RWPE2 (cell line): Measurements from ENCODE around the gene CNPY2.
A peak's percentile ranks its signal among the peaks of the same experiment; 100 is the strongest.

Experiments
- ATAC-seq: fragments of 200-7000 bp; cut with Tn5 transposase; 3 replicates; pipeline ENCODE4 v1.9.1; 2021; ENCODE audit warnings: low read depth
- DNase-seq: peaks from one replicate; pipeline ENCODE4 v3.0.0-alpha.2; 2020; ENCODE audit warnings: low spot score
- H3K27ac ChIP-seq: fragments of 450-650 bp; 2 replicates; pipeline ENCODE4 v1.5.1; 2017; ENCODE audit warnings: mild to moderate bottlenecking; ENCODE audit not compliant: poor library complexity, severe bottlenecking
- H3K27me3 ChIP-seq: fragments of 250-450 bp; sonication (Bioruptor Pico); 2 replicates; pipeline ENCODE4 v1.5.1; 2021; ENCODE audit warnings: mild to moderate bottlenecking, moderate library complexity; ENCODE audit not compliant: insufficient read depth, poor library complexity, severe bottlenecking
- H3K36me3 ChIP-seq: fragments of 250-450 bp; sonication (Bioruptor Pico); 2 replicates; pipeline ENCODE4 v1.5.1; 2020; ENCODE audit warnings: low read depth, mild to moderate bottlenecking, moderate library complexity
- H3K4me1 ChIP-seq: fragments of 250-450 bp; sonication (Bioruptor Pico); 2 replicates; pipeline ENCODE4 v1.5.1; 2021; ENCODE audit warnings: mild to moderate bottlenecking, moderate library complexity; ENCODE audit not compliant: insufficient read depth, poor library complexity, severe bottlenecking
- H3K4me3 ChIP-seq: fragments of 250-450 bp; sonication (Bioruptor Pico); 2 replicates; pipeline ENCODE4 v1.5.1; 2021; ENCODE audit warnings: mild to moderate bottlenecking, moderate library complexity; ENCODE audit not compliant: severe bottlenecking
- H3K9me3 ChIP-seq: fragments of 250-450 bp; sonication (Bioruptor Pico); 2 replicates; pipeline ENCODE4 v1.5.1; 2021; ENCODE audit warnings: mild to moderate bottlenecking, moderate library complexity; ENCODE audit not compliant: severe bottlenecking
- CTCF ChIP-seq: fragments of 450-650 bp; IDR thresholded peaks from one replicate; pipeline ENCODE4 v1.5.1; 2017; ENCODE audit warnings: mild to moderate bottlenecking, moderate library complexity; ENCODE audit not compliant: poor library complexity, severe bottlenecking

The CNPY2 gene

GRCh38 chr12:56333197-56333678, 17.4 kb upstream of the CNPY2 start:
- H3K4me1 ChIP-seq, result peaks cover 4% of the 10 kb centered on the region
- no peaks in the 10 kb centered on the region for H3K27me3 ChIP-seq
- peak overlapping the region; percentile 47 for H3K4me3 ChIP-seq
- DNase-seq (no peak), ATAC-seq (peak; percentile 18)
- no peaks in the 10 kb centered on the region for H3K9me3 ChIP-seq
- H3K36me3 ChIP-seq, result peaks cover 4% of the 10 kb centered on the region
- H3K27ac ChIP-seq, result peak overlapping the region; percentile 79
- TF ChIP-seq CTCF, result no peak

DNA sequence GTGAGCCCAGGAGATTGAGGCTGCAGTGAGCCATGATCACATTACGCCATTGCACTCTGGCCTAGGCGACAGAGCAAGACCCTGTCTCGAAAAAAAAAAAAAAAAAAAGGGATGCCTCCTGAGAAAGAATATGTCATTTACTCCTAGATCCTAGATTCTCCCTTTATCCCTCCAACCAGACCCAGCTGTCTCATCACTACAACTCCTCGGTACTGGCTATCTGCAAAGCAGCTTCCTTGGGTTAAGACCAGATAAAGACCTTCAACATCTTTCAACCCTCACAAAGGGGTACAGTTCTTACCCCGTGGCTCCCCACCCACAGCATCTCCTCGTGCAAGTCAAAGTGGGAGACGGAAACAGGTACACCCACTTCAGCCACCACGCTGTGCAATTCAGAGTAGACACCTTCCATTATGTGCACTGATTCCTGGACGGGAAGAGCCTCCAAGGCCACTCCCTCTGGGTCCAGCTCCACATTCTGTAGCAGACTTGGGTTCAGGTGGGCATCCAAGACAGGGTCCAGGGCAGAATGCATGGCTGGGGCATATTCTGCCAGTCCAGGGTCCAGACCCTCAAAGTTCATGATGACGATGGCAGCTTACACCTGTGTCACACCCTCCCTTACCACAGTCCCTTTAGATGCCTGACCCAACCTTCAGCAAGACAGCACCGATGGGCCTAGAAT, 16.9 kb upstream of the CNPY2 start:
- DNase-seq, result no peak
- Histone ChIP-seq H3K4me3 (peak overlapping the region; percentile 47), H3K4me1 (no peaks in the 10 kb centered on the region), H3K27ac (peak overlapping the region; percentile 79), H3K36me3 (peaks cover 4% of the 10 kb centered on the region), H3K27me3 (no peaks in the 10 kb centered on the region), H3K9me3 (no peaks in the 10 kb centered on the region)
- TF ChIP-seq CTCF, result no peak
- no peak for ATAC-seq

GRCh38 chr12:56330936-56331490, 15.2 kb upstream of the CNPY2 start:
- H3K27me3 ChIP-seq, result no peaks in the 10 kb centered on the region
- no peak for DNase-seq
- ATAC-seq, result no peak

DNA sequence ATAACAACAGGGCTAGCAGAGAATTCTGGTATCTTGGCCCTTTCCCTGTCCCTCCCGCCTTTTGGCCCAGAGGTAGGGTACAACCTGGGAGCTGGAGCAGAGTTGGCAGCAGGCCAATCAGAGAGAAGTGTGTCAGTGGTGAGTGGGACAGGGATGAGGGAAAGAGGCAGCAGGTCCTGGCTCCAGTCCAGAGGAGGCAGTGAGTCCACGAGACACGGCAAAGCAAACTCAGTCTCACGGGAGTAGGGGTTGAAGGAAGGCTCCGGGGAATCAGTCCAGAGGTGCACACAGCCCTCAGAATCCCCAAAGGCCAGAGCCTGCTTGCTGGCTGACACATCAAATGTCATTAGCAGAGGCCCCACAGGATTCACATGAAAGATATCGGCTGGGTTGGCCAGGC, 10.7 kb upstream of the CNPY2 start:
- DNase-seq, result no peak
- Histone ChIP-seq H3K4me3 (no peak overlapping the region), H3K27me3 (no peaks in the 10 kb centered on the region), H3K9me3 (no peaks in the 10 kb centered on the region), H3K4me1 (no peaks in the 10 kb centered on the region), H3K36me3 (peaks cover 61% of the 10 kb centered on the region), H3K27ac (no peak overlapping the region)
- no peak for TF ChIP-seq CTCF
- ATAC-seq, result no peak

More at GRCh38 chr12:56330936-56331490, 15.2 kb upstream of the CNPY2 start:
- no peak for TF ChIP-seq CTCF
- Histone ChIP-seq H3K27ac (no peak overlapping the region), H3K4me3 (no peak overlapping the region), H3K36me3 (peaks cover 20% of the 10 kb centered on the region), H3K4me1 (no peaks in the 10 kb centered on the region), H3K9me3 (no peaks in the 10 kb centered on the region)

DNA sequence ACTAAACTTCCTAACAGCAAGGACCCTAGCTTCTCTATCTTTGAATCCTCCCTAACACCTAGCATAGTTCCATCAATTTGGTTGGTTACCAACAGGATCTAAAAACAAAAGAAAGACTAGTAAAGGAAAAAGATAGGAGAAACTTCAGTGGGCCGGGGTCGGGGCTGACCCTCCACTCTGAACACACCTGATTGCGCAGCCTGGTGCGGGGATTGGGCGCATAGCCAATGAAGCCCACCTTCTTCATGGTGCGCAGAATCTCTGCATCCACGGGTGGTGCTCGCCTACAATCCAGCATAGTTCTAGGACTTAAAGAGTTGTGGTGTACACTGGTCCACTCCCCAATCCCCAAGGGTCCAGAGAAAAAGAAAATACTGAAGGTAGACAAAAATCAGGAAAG, 10.3 kb upstream of the CNPY2 start:
- Histone ChIP-seq H3K36me3 (peaks cover 61% of the 10 kb centered on the region), H3K4me3 (no peak overlapping the region), H3K27me3 (no peaks in the 10 kb centered on the region), H3K27ac (no peak overlapping the region), H3K9me3 (no peaks in the 10 kb centered on the region), H3K4me1 (no peaks in the 10 kb centered on the region)
- no peak for TF ChIP-seq CTCF
- ATAC-seq (no peak), DNase-seq (no peak)
